Stimulated activated CD4-positive, alpha-beta T cell treated with anti-CD3 and anti-CD28 coated beads, Interleukin-2, amount 100 ng/mL, for 48 hours (primary cell): ENCODE measurements around the gene TUB.
A peak's percentile ranks its signal among the peaks of the same experiment; 100 is the strongest.

Experiments used
- DNase-seq, 2 donors: peaks; one replicate each; pipeline ENCODE4 v3.0.0-alpha.2; 2020

TUB gene

GRCh38 chr11:8092587-8093424, 11.8 kb downstream of the TUB start:
- DNase-seq = peak; percentile 39 to 45

GRCh38 chr11:8093931-8094575, 13.0 kb downstream of the TUB start:
- DNase-seq = no peak

- no peak for DNase-seq
Observed at GRCh38 chr11:8094656-8095055, 13.6 kb downstream of the TUB start.

DNA sequence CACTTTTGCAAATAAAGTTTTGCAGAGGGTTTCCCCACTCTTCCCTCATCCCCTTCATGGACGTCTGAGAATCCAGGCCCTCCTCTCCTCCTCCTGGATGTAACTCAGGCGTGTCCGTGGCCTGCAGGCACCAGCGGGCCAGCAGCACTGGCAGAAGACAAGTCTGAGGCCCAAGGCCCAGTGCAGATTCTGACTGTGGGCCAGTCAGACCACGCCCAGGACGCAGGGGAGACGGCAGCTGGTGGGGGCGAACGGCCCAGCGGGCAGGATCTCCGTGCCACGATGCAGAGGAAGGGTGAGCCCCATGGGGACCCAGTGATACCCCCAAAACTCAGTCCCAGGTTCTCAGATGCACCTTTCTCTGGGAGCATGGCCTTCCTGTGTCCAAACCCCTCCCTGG, 14.4 kb downstream of the TUB start:
- no peak for DNase-seq

DNA sequence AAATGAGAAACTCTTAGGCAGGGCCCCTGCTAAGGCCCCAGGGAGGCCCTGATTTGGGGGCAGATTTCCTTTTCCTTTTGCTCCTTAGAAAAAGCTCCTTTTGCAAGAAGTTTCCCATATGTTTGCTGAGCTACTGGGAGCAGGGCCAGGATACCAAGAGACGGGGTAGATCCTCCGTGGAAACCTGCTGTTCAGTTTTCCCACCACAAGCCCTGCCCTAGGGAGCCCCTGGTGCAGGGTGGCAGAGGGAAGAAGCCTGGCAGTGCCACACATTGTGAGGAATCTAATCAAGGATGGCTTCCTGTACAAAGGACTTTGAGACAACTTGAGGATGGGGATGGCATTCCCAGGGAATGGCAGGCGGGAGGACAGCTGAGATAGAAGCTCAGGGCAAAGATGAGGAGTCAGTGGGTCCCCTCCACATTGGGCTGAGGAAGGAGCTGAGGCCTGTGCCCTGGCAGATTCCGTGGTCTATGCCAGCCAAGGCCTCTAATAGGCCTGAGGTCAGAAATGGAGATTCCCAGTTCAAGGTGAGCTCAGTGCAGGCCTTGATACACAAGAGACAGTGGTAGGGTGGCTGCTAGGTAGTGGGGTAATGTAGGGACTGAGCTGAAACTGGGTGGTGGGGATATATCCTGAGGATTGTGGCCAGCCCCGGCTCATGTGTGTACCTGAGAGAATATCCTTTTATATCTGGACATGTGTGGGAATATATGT, 15.0 kb downstream of the TUB start:
- no peak for DNase-seq

- DNase-seq = no peak
Observed at GRCh38 chr11:8096575-8096974, 15.6 kb downstream of the TUB start.

- DNase-seq = no peak
Observed at GRCh38 chr11:8097062-8097461, 16.1 kb downstream of the TUB start.

GRCh38 chr11:8097468-8097867, 16.5 kb downstream of the TUB start:
- DNase-seq = no peak

DNA sequence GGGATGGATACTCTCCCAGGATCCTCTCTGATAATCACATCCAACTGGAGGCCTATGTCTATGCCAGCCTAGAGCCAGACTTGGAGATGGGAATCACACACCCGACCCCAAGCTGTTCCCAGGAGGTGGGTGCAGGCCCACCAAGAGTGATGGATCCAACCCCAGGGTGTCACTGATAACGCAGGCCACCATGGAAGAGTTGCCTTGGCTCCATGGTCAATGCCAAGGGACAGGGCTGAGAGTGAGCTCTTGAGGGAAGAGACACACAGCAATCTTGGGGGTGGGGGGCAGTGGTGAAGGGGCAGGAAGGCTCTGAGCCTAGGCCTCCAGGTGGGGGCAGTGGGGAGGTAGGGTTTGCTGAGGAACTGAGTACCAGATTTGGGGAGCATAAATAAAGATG, 16.9 kb downstream of the TUB start:
- DNase-seq = no peak

DNA sequence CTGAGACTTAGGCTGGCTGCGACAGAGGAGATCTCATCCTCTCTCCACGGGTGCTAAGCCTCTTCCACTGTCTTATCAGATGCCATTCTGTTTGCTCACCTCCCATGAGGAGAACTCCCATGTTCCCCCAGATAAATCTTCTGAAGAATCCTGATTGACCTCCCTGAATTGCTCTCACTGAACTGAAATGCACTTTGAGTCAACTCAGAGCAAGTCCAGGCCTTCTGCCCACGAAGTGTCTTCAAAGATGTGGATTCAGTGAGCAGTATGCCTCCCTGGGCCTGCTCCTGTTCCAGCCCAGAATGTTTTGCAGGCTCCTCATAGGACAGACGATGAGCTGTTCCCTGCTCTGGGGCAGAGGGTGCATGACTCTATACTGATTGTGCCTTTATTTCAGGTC, 17.4 kb downstream of the TUB start:
- no peak for DNase-seq

GRCh38 chr11:8098879-8099278, 17.9 kb downstream of the TUB start:
- no peak for DNase-seq

- DNase-seq = peak; percentile 65 to 69
Observed at GRCh38 chr11:8099291-8099899, 18.4 kb downstream of the TUB start.

DNA sequence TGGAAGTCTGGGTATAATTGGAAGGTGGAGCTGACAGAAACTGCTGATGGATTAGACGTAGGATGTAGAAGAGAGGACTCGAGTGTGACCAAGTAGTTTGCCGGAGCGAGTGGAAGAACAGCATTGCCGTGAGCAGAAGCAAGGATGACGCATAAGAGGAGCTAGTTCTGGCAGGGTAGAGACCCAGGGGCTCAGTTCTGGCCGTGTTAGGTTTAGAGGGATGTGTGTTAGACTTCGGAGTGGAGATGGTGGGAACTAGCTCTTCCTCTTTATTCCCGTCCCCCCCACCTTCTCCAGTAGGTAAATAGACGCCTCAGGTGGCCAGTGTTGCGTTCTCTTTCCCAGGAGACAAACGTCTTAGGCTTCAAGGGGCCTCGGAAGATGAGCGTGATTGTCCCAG, 19.1 kb downstream of the TUB start:
- no peak for DNase-seq

DNA sequence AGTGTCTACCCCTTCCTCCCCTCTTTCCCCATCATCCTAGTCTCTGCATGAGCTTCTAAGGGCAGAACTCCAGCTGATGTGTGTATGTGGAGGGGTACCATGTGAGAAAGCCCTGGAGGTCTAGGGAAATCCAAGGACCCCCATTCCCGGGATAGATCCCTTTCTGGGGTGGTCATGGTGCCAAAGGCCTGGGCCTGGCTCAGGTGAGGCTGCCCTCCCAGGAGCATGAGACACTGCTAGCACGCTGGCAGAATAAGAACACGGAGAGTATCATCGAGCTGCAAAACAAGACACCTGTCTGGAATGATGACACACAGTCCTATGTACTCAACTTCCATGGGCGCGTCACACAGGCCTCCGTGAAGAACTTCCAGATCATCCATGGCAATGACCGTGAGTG, 19.6 kb downstream of the TUB start:
- no peak for DNase-seq

DNA sequence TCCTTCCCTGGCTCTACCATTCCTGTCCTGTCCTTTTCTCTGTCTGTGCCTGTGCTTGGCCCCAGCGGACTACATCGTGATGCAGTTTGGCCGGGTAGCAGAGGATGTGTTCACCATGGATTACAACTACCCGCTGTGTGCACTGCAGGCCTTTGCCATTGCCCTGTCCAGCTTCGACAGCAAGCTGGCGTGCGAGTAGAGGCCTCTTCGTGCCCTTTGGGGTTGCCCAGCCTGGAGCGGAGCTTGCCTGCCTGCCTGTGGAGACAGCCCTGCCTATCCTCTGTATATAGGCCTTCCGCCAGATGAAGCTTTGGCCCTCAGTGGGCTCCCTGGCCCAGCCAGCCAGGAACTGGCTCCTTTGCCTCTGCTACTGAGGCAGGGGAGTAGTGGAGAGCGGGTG, 20.4 kb downstream of the TUB start:
- DNase-seq = no peak

DNA sequence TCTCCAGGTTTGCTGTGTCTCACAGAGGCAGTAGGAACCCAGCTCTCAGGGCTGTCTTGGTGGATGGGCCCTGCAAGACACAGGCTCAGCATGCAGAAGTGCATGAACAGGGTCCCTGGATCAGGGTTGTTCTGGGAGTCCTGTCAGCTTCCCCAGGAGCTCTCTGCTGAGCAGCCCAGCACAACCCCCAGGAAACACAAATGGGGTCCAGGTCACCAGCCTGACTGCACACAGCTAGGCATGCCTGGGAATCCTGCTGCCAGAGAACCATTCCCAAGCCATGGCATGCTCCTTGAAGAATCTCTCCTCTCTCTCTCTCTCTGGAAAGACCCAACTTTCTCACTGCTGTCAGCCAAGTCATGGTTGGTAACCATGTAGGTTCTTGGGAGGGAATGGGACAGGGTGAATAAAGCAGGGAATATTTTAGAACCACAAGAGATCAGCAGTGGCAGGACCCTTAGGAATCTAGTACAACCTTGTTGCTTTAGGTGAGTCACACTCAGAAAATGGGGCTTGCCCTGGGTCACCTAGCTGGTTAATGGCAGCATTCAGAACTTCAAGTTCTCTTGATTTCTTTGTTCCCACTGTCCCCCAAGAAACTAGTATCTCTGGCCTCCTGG, 21.4 kb downstream of the TUB start:
- DNase-seq = no peak

GRCh38 chr11:8102965-8103364, 22.0 kb downstream of the TUB start:
- DNase-seq = no peak

- DNase-seq = no peak
Observed at GRCh38 chr11:8103909-8104308, 22.9 kb downstream of the TUB start.

- no peak for DNase-seq
Observed at GRCh38 chr11:8105133-8105532, 24.1 kb downstream of the TUB start.

GRCh38 chr11:8105666-8106065, 24.7 kb downstream of the TUB start:
- no peak for DNase-seq

- no peak for DNase-seq
Observed at GRCh38 chr11:8106679-8107078, 25.7 kb downstream of the TUB start.

GRCh38 chr11:8107642-8108041, 26.6 kb downstream of the TUB start:
- DNase-seq = no peak

- no peak for DNase-seq
Observed at GRCh38 chr11:8108421-8108820, 27.4 kb downstream of the TUB start.
